ENCODE data around the gene ITGBL1. TPM values are rescaled to one million over a fixed set of nuclear protein-coding genes. Genes with fewer than 3 reads are reported as not detected.

ITGBL1 gene
- total and polyA plus RNA-seq, 2 experiments from 2014 or later, result 0.29 TPM; not detected in 1

- no peak for DNase-seq (ENCODE audit: low spot score)
- TF ChIP-seq POLR2AphosphoS5 (IDR thresholded peaks at IDR 0.05; ENCODE audit: low read depth), result no peak
- no peaks in the 10 kb centered on the region for H3K9me2 ChIP-seq (ENCODE audit: insufficient read depth)
- peaks cover 7% of the 10 kb centered on the region for H3K4me1 ChIP-seq (ENCODE audit: insufficient read depth)
- no peak overlapping the region for H3K27ac ChIP-seq (ENCODE audit: low read depth)
- H3K27me3 Mint-ChIP-seq (ENCODE audit: insufficient read depth, low read depth, poor library complexity), result peaks cover 3% of the 10 kb centered on the region
- H3K4me3 ChIP-seq, result no peak overlapping the region
- H3K4me1 Mint-ChIP-seq, result peaks cover 18% of the 10 kb centered on the region
- H3F3A ChIP-seq (replicated peaks; ENCODE audit: low read depth), result no peaks in the 10 kb centered on the region
- H3K9me3 Mint-ChIP-seq, result no peaks in the 10 kb centered on the region
- no peaks in the 10 kb centered on the region for H3K36me3 Mint-ChIP-seq (ENCODE audit: low read depth)
- no peak overlapping the region for H3K4me3 Mint-ChIP-seq
- no peak for ATAC-seq
- no peaks in the 10 kb centered on the region for H4K20me1 ChIP-seq (replicated peaks; ENCODE audit: insufficient read depth)
- no peak overlapping the region for H3K27ac Mint-ChIP-seq
- no peak overlapping the region for H2AFZ ChIP-seq
- H3K4me2 ChIP-seq, result no peak overlapping the region
- H3K27me3 ChIP-seq (ENCODE audit: insufficient read depth), result no peaks in the 10 kb centered on the region
- no peaks in the 10 kb centered on the region for H3K79me2 ChIP-seq (replicated peaks; ENCODE audit: insufficient read depth)
- H3K36me3 ChIP-seq (ENCODE audit: insufficient read depth), result no peaks in the 10 kb centered on the region
Observed at GRCh38 chr13:101628900-101629299, 176.4 kb downstream of the ITGBL1 start.

- Histone ChIP-seq H3K4me2 (no peak overlapping the region), H3K27ac (ENCODE audit: low read depth) (no peak overlapping the region), H3K36me3 (ENCODE audit: insufficient read depth) (no peaks in the 10 kb centered on the region), H4K20me1 (replicated peaks; ENCODE audit: insufficient read depth) (no peaks in the 10 kb centered on the region), H3K4me1 (ENCODE audit: insufficient read depth) (no peaks in the 10 kb centered on the region), H3K4me3 (no peak overlapping the region), H3K79me2 (replicated peaks; ENCODE audit: insufficient read depth) (no peaks in the 10 kb centered on the region), H2AFZ (no peak overlapping the region), H3K27me3 (ENCODE audit: insufficient read depth) (no peaks in the 10 kb centered on the region), H3K9me2 (ENCODE audit: insufficient read depth) (no peaks in the 10 kb centered on the region), H3F3A (replicated peaks; ENCODE audit: low read depth) (no peaks in the 10 kb centered on the region)
- H3K4me3 Mint-ChIP-seq, result no peak overlapping the region
- no peak overlapping the region for H3K27ac Mint-ChIP-seq
- H3K27me3 Mint-ChIP-seq (ENCODE audit: insufficient read depth, low read depth, poor library complexity), result peaks cover 3% of the 10 kb centered on the region
- DNase-seq (ENCODE audit: low spot score) (no peak), ATAC-seq (no peak)
- no peak for TF ChIP-seq ZNF114 (CRISPR knock-in tag; IDR thresholded peaks at IDR 0.05)
- H3K9me3 Mint-ChIP-seq, result no peaks in the 10 kb centered on the region
- H3K4me1 Mint-ChIP-seq, result peaks cover 12% of the 10 kb centered on the region
- no peaks in the 10 kb centered on the region for H3K36me3 Mint-ChIP-seq (ENCODE audit: low read depth)
Observed at GRCh38 chr13:101631395-101631794, 178.9 kb downstream of the ITGBL1 start.

GRCh38 chr13:101634142-101634541 is 181.7 kb downstream of the ITGBL1 start:
- Histone ChIP-seq H4K20me1 (replicated peaks; ENCODE audit: insufficient read depth) (no peaks in the 10 kb centered on the region), H3K4me2 (no peak overlapping the region), H3K4me1 (ENCODE audit: insufficient read depth) (no peaks in the 10 kb centered on the region), H3K27me3 (ENCODE audit: insufficient read depth) (no peaks in the 10 kb centered on the region), H3K36me3 (ENCODE audit: insufficient read depth) (no peaks in the 10 kb centered on the region), H3F3A (replicated peaks; ENCODE audit: low read depth) (no peaks in the 10 kb centered on the region), H3K9me2 (ENCODE audit: insufficient read depth) (no peaks in the 10 kb centered on the region; the same call in 1 of the 2 replicates), H3K79me2 (replicated peaks; ENCODE audit: insufficient read depth) (no peaks in the 10 kb centered on the region), H3K4me3 (no peak overlapping the region), H2AFZ (no peak overlapping the region), H3K27ac (ENCODE audit: low read depth) (no peak overlapping the region)
- ATAC-seq, result no peak
- Mint-ChIP-seq H3K27me3 (ENCODE audit: insufficient read depth, low read depth, poor library complexity) (no peaks in the 10 kb centered on the region), H3K27ac (no peak overlapping the region), H3K36me3 (ENCODE audit: low read depth) (no peaks in the 10 kb centered on the region), H3K9me3 (no peaks in the 10 kb centered on the region), H3K4me1 (peaks cover 9% of the 10 kb centered on the region; the same call in 2 of the 3 replicates), H3K4me3 (no peak overlapping the region)
- DNase-seq (ENCODE audit: low spot score), result no peak
- TF ChIP-seq ZNF331 (CRISPR knock-in tag; IDR thresholded peaks at IDR 0.05; ENCODE audit: low read depth) (no peak), EZH2 (IDR thresholded peaks at IDR 0.05; ENCODE audit: low read depth, unreplicated experiment) (no peak), REST (IDR thresholded peaks at IDR 0.05; ENCODE audit: unreplicated experiment) (no peak), ETS1 (IDR thresholded peaks at IDR 0.05) (no peak), NANOG (IDR thresholded peaks at IDR 0.05; ENCODE audit: borderline replicate concordance) (no peak)

Data from GM23338 (cell line).